ENCODE data around the gene APOBEC3G.
A peak's percentile ranks its signal among the peaks of the same experiment; 100 is the strongest.

The APOBEC3G gene

DNA sequence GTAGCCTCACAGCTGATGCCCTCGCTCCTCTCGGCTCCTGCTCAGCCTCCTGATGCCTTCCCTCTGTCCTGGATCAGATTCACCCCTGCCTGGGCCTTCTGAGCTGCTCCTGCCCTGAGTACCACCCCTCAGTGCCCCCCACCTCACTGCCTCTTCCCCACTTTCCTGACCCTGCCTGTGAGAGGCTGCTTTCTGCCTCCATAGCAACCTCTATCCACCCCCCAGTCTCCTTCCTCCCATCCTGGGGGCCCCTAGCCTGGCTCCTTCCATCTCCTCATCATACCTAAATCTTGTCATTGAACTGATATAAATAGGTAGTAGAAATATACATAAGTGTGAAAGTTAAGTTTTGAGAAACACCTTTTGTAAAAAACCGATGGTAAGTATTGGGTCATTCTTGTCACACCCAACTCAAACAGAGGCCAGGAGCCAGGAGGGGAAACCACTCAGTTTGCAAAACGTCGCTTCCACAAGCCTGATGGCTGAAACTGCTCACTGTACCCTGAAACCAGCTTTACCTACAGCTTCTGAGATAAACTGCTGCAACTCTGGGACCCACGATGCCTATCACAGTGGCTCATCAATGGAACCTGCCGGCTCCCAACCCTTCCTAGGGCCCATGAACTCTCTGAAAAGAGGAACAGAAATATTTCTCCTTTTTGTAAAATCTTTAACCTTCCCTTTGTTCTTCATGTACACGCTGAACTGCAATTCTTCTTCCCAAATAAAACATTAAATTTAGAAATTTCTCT lies 15.2 kb downstream of the APOBEC3G start:
- peak; percentile 43 for DNase-seq (ENCODE audit: low spot score)

DNA sequence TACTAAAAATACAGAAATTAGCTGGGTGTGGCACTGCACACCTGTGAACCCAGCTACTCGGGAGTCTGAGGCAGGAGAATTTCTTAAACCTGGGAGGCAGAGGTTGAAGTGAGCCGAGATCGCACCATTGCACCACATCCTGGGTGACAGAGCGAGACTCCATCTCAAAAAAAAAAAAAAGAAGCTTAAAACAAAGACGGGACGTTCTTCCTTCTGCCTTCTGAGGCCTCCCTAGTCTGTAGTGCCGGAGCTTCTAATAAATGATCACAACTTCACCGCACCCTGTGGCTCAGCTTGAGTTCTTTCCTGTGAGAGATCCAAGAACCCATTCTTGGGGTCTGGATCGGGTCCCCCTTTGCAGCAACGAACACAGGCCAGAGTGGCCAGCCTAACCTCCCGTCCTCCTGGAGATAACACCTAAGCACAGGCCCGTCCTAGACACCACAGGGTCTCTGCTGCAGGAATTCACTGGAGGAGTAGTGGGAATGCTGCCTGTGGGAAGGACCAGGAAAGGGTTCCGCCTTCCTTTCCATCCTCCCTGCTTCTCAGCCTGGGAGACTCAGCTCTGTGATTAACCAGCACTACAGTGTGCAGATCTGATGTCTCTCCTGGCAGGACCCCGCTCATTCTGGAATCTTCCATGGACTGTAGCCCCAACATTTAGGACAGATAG lies 17.8 kb downstream of the APOBEC3G start:
- peak; percentile 52 for DNase-seq (ENCODE audit: low spot score)

DNA sequence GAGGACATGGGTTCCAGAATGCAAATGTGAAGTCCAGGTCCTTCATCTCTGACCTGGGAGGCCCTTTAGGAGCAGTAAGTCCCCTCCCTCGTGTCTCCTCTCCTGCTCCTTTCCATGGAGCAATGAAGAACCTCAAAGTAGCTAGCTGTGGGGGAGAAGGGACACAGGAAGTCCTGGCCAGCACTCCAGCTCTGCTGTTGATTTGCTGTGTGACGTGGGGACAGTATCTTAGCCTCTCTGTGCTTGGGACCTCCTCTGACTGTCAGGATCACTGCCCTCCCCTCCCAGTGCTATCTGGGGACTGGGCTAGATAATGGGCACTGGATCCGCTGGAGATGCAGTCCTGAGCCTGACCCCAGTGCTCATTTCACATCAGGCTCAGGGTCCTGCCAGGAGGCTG lies 18.9 kb downstream of the APOBEC3G start:
- DNase-seq (ENCODE audit: low spot score): no peak

DNA sequence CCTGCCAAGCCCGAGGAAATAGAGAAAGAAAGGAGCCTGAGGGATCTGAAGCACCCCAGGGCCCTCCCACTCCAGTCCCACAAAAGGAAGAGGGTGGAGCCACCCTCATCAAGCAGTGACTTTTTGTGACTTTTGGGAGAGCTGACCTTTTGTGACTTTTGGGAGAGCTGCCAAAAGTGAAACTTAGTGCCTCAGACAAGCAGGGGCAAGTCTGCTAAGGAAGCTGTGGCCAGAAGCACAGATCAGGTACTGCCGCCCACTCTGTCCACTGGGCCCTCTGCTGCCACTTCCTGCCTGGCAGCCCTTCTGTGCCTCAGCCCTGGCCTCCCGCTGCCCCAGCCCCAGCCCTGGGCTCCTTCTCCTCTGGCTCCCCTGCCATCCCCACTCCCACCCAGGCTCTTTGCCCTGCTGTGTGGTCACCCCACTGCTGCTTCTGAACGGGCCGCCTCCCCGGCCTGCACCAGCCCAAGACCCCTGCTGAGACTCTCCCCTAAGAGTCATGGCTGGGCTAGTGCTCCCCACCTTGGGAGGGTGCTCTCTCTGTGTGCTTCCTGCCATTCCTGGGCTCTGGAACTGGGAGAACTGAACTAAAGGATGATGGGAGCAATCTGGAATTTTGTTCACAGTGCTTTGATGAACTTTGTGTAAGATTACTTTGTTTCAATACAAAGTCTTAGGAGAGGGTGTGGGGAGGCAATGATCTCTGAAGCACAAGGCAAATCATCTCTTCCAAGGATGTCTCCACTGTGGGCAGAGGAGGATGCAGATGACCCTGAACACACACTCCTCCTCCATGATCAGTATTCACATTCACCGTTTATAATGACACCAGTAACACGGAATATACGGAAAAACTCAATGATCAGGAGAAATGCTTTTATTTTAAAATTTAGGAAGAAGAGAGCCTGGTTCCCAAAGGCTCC lies 20.3 kb downstream of the APOBEC3G start, which contains the start of gene APOBEC3H:
Gene APOBEC3H (plus strand): TSS at position 147 of the 923 bp plus-strand sequence. CDS start 3,035 bp downstream, outside the sequence.
- peak; percentile 56 for DNase-seq (ENCODE audit: low spot score)

DNA sequence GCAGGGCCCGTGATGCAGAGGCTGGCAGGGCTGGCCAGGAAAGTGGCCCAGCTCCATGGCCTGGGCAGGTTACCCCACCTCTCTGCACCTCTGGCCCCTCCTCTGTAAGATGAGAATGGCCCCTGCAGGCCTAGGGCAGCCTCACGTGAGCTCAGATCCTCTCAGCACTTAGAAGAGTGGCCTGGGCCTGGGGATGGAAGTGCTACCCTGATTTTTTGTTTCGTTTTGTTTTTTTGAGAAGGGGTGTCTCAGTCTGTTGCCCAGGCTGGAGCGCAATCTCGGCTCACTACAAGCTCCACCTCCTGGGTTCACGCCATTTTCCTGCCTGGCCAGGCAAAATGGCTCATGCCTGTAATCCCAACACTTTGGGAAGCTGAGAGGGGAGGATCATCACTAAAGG lies 21.0 kb downstream of the APOBEC3G start:
- DNase-seq (ENCODE audit: low spot score): no peak

DNA sequence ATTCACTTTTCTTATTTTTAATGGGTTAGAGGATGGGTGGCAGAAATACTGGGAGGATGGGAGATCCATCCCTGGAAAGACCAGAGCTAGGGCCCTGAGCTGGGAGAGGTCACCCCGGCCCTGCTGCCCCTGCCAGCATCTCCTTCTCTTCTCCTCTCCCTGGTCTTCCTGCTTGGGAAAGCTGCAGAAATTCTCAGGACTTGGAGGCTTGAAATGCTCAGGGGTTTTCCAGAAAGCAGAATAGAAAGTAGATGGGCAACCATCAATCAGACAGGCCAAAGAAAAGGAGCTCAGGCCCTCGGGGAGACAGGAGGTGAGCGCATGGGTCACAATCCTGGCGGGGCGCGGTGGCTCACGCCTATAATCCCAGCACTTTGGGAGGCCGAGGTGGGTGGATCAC lies 21.5 kb downstream of the APOBEC3G start:
- no peak for DNase-seq (ENCODE audit: low spot score)

DNA sequence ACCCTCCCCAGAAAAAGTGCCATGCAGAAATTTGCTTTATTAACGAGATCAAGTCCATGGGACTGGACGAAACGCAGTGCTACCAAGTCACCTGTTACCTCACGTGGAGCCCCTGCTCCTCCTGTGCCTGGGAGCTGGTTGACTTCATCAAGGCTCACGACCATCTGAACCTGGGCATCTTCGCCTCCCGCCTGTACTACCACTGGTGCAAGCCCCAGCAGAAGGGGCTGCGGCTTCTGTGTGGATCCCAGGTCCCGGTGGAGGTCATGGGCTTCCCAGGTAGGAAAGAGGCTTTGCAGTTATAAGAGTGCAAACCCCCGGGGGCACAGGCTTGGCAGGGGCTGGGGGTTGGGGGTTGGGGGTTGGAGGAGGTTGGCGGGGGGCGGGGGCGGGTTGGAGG lies 24.2 kb downstream of the APOBEC3G start:
- DNase-seq (ENCODE audit: low spot score): no peak

DNA sequence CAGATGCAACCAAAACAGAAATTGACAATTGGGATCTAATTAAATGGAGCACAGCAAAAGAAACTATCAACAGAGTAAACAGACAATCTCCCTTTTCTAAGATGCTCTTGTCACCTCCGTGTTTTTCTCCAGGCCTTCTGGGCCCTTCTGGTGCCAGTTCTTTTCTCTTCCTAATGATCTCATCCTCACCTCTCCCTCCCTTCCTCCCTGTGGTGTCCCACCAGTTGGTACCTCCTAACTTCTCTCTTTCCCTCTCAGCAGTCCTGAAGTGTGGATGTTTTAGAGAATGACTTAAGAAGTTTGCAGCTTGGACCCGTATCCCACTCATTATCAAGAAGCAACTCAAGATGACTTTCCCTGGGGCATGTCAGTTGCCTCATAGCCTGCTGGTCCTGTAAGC lies 26.4 kb downstream of the APOBEC3G start:
- DNase-seq (ENCODE audit: low spot score): no peak

DNA sequence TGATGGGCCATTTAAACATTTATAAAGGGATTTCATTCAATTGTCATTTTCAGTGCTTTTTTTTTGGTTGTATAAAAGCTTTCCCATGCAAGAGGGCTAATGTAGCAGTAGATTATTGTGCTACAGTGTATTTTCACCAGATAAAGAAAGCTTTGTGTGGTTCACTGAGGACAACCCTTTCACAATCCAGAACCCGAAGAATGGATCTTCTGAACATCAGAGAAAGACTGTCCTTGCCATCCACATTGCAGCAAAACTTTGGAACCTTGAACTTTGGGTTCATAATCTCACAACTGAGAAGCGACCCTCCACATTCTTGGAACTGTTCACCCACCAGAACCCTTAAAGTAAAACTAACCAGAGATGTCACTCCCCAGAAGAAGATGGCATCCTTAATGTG lies 29.3 kb downstream of the APOBEC3G start:
- no peak for DNase-seq (ENCODE audit: low spot score)

DNA sequence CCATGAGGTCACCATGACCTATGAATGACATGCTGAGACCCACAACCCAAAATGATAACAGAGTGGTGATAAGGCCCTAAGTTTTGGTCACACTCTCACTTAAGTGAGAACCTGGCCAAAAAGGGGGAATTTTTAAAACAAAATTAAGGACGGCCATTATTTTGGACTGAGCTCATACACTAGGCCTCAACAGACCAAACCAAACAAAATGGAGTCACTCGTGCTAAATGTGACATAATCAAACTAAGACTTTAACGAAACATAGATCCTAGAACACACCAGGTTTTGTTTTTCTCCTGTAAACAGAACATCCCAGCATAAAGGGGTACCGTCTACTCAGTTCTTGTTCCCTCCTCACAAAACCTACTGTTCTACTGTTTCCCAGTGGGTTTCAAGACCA lies 31.4 kb downstream of the APOBEC3G start:
- DNase-seq (ENCODE audit: low spot score): no peak

DNA sequence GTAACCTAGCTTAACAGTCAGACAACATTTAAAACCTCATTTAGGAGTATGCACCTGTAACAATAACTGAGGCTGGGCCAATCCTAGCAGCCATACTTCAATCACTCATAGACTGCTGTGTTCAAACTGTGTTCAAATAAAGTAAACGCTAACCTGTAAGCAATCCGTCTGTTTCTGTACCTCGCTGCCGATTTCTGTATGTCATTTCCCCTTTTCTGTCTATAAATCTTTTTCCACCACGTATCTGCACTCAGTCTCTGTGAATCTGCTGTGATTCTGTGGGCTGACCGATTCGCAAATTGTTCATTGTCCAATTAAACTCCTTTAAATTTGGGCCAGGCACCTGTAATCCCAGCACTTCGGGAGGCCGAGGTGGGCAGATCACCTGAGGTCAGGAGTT lies 32.3 kb downstream of the APOBEC3G start:
- no peak for DNase-seq (ENCODE audit: low spot score)

DNA sequence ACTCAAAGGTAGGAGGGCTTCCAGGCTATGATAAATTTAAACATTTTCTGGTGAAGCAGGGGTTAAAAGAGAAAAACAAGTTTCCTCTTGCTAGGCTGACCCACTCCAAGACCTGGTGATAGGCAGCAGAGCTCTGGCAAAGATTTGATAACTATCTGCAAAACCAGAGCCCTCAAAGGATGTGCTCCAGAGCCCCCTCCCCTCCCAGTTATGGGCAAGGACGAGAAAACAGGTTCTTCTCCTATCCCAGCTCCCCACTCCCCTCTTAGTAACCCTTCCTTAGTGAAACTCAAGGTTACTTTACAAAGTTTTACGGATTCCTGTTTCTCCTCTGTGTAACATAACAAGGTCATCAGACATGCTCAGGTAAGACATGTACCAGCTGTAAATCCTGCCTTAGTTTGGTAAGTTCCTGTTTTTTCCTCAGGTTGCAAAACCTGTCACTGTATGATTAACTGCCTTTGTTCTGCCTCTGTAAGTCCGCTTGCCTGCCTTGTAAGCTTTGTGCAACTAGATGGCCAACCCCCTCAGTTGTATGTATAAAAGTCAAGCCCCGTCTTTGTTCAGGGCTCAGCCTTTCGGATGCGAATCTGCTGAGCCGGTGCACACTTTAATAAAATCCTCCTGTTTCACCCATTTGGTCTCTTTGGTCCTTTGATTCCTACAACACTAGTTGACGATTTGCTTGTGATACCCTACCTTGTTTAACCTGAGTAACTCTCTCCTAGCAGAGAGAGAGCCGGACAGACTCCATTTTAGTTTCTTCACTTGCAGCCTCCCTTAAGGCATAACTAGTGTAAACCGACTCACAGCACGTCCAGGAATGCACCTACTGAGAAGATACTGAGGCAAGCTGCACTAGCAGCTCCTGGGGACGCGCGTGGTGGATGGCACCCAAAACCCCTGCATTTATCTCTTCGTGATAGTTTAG lies 33.8 kb downstream of the APOBEC3G start:
- DNase-seq (ENCODE audit: low spot score): no peak

DNA sequence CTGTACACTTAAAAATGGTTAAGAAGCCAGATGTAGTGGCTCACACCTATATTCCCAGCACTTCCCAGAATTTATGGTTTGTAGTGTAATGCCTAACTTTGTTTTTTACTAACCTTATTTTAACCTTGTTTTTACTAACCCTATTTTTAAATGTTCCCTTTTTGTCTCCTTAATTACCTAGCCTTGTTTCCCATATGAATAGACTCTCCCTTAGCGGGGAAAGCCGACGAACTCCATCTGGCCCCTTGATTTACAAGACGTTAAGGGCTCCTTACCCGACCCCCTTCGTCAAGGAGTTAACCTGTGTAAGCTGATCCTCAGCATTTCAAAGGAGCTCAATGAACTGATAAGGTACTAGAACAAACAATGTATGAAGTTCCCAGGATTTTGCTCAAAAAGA lies 37.0 kb downstream of the APOBEC3G start:
- no peak for DNase-seq (ENCODE audit: low spot score)

DNA sequence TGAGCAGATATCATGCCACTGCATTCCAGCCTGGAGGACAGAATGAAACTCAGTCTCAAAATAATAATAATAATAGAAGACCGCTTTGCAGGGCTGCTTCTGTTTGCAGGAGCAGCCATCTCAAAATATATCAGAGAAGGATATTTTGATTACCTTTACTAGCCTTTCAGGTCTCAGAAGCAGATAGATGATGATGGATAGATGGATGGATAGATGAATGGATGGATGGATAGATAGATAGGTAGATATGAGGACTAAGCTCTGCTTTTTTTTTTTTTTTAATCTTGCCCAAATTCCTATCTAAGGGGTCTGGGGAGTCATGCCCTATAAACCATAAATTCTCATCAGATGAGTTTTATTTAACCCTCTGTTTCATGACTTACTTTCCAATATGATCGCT lies 38.5 kb downstream of the APOBEC3G start:
- no peak for DNase-seq (ENCODE audit: low spot score)

DNA sequence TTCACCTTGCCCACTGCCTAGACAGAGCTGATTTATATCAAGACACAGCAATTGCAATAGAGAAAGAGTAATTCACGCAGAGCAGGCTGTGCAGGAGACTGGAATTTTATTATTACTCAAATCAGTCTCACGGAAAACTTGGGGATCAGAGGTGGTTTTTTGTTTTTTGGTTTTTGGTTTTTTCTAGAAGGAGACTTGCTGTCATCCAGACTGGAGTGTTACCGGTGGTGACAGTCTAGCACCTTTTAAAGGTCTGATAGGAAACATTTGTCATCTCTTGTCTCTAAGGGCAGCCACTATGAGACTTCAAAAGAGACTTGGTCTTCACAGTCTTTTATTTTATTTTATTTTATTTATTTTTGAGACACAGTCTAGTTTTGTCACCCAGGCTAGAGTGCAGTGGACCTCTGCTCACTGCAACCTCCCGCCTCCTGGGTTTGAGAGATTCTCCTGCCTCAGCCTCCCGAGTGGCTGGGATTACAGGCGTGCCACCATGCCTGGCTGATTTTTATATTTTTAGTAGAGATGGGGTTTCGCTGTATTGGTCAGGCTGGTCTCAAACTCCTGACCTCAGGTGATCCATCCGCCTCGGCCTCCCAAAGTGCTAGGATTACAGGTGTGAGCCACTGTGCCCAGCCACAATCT lies 39.0 kb downstream of the APOBEC3G start:
- peak; percentile 79 for DNase-seq (ENCODE audit: low spot score)

DNA sequence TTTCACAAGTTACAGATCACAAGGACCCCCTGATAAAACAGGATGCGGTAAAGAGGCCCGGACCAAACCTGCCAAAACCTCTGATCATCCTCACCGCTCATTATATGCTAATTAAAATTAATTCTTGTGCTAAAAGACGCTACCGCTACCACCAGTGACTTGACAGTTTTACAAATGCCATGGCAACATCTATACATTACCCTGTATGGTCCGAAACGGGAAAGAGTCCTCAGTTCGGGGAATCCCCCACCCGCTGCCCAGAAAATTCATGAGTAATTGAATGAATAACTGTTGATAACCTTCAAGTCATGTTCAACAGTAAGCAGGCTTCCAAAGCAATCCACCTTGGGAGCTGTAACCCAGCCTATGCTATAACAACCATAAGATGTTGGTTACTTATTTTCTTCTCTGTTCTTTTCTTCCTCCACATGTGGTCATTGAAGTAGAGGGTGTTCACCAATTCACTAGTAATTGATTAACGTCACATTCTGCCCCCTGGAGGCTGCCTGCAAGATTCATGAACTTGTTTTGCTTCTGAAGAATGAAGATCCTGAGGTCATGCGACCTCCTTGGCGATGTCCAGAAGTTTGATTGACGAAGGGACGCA lies 40.6 kb downstream of the APOBEC3G start:
- DNase-seq (ENCODE audit: low spot score): peak; percentile 95

DNA sequence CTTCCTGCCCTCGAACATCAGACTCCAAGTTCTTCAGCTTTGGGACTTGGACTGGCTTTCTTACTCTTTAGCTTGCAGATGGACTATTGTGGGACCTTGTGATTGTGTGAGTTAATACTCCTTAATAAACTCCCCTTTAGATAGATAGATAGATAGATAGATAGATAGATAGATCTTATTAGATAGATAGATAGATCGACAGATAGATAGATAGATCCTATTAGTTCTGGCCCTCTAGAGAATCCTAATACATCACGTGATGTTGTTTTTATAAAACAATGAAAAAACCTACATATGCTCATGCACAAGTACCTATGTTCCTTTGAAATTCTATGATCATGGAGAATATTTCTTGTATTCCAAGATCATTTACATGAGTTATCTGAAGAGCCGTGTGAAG lies 43.9 kb downstream of the APOBEC3G start:
- no peak for DNase-seq (ENCODE audit: low spot score)

DNA sequence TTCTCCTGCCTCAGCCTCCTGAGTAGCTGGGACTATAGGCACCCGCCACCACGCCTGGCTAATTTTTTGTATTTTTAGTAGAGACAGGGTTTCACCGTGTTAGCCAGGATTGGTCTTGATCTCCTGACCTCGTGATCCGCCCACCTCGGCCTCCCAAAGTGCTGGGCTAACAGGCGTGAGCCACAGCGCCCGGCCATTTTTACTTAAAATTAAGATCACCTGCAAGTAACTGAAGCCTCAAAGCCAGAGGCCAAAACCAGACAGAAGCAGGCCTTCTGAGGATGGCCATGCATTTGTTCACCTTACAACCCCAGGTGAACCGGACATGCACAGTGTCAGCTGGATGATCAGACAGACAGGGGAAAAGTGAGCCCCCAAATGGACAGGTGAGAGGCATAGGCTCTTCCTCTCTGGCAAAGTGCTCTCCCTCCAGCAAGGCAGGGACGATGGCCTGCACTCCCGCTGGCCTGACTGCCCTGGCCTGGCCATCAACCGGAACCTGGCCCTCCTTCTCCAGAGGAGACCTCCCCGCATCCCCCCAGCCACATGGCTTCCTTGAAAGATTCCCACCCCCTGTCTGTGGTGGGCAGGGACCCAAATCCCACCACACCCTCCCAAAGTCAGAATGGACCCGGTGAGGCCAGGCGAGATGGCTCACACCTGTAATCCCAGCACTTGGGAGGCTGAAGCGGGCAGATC lies 45.8 kb downstream of the APOBEC3G start:
- no peak for DNase-seq (ENCODE audit: low spot score)

DNA sequence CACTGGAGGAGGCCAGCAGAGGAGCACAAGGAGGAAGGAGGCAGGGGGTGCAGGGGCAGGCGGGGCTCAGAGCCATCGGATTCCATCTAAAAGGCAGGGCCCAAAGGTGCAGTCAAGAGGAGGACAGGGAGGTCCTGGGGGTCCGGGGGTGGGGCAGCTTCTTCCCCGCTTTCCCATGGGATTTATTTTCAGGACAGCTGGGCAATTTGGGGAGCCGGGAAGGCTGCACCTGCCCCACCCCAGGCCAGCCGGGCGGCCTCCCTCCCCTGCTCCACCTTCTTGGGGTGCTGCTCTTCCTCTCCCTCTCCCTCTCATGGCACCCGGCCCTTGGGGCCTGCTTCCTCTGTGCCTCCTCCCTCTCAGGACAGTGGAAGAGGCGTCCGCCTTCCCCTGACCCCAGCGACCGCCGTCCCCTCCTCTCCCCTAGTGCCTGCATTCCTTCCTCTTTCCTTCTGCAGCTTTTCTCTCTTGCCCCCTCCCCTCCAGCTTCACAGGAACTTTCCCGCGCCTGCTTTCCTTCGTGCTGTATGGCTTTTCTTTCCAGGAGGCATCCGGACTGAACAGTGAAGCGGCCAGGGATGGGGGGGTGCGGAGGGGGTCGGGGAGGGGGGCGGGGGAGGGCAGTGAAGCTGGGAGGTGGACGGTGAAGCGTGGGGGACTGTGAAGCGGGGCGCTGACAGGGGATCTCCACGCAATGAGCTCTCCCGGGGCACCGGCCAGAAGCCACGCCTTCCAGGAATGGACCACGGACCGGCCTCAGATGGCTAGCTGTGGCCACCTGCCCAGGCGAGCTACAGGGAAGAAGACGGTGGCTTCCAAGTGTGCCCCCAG lies 46.9 kb downstream of the APOBEC3G start:
- no peak for DNase-seq (ENCODE audit: low spot score)

Data from CD4-positive, alpha-beta T cell treated with Interleukin-2 at 100 ng/mL for 4 hours (primary cell).